NCI-H2196 treated with DMSO at 0.1 percent for 48 hours (cell line): ENCODE results near the gene TRIM47.
"Not testable (repeated sequence)": the region's sequence is repeated elsewhere in the genome, so short reads cannot be mapped to it uniquely, and the experiment has no call there.

Source experiments
- DNase-seq: peaks from one replicate; lab custom pipeline; 2025; ENCODE audit not compliant: unreplicated experiment; lab: John Stamatoyannopoulos, UW

Gene TRIM47

DNA sequence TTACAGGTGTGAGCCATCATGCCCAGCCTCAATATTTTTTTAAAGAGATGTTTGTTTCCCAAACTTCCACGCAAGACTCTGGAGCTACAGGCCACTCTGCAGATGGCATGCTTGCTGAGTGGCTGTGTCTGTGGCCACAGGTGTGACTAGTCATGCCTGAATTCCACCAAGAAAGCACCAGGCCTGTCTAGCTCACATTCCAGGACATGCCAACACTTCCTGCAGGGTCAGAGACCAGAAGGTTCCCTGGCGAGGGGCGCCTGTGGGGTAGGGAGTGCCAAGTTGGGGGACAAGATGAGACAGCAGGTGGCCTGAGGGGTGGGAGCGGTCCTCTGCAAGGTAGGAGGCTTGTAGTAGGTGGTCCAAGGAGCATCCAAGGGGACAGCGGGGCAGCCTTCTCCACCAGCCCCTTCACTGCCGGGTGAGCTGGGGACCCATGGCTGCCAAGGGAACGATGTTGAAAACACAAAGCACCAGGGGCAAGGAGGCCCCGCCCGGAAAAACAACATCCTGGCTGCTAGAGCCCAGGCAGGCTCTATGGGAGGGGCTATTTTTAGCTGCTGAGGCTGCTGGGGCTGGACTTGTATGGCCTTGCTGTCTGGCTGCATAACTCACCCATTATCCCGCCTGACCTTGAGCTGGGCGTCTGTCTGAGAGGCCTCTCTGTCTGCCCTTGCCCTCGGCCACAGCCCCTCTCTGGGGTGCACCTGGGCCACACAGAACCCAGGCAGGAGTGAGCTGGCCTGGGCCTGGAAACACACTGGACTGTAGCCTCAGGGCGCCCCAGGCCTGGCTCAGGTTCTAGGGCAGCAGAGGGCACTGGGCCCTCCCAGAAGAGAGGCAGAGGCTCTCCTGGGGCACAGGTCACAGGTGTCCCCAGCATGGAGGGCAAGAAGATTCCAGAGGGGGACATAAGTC, 5.7 kb downstream of the TRIM47 start:
- DNase-seq, result peak; percentile 69

GRCh38 chr17:75870228-75870627, 8.2 kb downstream of the TRIM47 start:
- not testable (repeated sequence) for DNase-seq

DNA sequence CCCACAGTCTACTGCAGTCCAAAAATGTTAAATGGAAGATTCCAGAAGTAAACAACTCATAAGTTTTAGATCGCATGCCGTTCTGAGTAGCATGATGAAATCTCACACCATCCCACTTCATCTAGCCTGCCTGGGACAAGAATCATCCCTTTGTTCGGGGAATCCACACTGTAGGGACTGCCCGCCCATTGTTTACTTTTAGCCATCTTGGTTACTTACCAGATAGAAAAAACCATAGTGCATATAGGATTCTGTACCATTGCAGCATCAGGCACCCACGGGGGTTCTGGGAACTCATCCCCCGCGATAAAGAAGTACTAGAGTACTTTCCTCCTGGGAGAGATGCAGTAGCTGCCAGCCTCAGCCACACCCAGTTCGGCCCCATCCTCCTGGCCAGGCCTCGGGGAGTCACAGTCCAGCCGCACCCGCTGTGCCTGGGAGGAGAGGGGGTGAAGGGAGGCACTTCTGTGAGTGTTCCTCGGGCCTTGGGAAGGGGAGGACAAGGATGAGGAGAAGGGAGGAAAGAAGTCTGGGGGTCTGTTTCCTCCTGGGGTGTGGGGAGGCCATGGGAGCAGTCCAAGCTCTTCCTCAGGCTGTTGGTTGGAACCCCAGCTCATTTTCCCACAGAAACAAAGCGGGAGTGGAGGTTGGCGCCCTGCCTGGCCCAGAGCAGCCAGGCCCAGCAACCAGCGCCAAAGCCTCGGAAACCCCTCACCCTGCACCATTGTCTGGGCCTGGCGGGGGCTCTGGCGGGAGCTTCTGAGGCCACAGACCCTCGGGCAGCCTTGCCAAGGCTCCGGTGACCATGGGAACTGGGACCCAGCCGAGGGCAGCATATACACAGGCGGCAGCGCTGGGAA, 8.9 kb downstream of the TRIM47 start:
- DNase-seq, result no peak

GRCh38 chr17:75868730-75869281, 9.6 kb downstream of the TRIM47 start:
- DNase-seq, result not testable (repeated sequence)

DNA sequence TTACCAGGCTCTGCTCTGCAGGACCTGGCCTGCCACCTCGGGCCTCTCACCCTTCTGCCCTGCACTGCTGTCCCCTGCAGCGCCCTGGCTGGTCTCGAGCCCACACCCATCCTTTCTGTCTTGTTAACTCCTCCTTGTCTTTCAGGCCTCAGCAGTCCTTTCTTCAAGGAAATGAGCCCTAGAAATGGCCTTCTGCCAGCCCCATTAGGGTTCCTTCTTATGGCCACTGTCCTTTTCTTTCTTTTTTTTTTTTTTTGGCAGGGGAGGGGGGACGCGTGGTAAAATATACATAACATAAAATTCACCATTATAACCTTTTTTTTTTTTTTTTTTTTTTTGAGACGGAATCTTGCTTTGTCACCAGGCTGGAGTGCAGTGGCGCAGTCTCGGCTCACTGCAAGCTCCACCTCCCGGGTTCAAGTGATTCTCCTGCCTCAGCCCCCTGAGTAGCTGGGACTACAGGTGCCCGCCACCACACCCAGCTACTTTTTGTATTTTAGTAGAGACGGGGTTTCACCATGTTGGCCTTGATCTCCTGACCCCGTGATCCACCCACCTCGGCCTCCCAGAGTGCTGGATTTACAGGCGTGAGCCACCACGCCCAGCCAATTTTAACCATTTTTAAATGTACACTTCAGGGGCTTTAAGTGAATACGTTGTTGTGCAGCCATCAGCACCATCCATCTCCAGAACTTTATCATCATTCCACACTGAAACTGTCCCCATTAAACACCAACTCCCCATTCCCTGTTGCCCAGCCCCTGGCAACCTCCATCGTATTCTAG, 12.8 kb downstream of the TRIM47 start:
- not testable (repeated sequence) for DNase-seq

GRCh38 chr17:75864887-75865286, 13.5 kb downstream of the TRIM47 start:
- DNase-seq, result not testable (repeated sequence)

DNA sequence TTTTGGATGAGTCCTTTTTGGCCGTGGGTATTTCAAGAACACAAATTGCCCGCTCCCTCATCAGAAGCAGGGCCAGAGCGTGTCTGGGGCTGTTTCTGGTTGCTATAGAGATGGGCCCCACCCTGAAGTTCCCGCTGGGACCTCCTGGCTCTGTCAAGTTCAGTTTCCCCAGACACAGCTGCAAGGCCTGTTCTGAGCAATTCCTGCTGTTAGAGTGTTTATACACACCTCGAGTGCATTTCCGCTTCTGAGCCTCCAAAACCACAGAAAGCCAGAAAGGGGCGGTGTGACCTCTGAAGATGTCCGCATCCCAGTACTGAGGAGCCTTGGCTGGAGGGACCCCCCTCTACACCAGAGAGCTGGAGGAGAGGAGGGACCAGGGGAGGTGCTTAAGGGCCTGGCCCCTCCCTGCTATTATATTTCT, 13.9 kb downstream of the TRIM47 start:
- no peak for DNase-seq

DNA sequence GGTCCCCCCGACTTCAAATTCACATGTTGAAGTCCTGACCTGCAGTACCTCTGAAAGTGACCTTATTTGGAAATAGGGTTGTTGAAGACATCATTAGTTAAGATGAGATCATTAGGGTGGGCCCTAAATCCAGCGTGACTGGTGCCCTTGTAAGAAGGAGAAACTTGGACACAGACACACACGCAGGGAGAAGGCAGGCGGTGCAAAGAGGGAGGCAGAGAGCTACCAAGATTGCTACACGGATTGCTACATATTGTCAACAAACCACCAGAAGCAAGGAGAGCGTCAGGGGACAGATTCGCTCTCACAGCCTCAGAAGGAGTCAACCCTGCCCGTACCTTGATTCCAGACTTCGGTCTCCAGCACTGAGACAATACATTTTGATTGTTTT, 16.5 kb downstream of the TRIM47 start:
- no peak for DNase-seq

GRCh38 chr17:75859358-75859757, 19.0 kb downstream of the TRIM47 start:
- DNase-seq, result not testable (repeated sequence)

DNA sequence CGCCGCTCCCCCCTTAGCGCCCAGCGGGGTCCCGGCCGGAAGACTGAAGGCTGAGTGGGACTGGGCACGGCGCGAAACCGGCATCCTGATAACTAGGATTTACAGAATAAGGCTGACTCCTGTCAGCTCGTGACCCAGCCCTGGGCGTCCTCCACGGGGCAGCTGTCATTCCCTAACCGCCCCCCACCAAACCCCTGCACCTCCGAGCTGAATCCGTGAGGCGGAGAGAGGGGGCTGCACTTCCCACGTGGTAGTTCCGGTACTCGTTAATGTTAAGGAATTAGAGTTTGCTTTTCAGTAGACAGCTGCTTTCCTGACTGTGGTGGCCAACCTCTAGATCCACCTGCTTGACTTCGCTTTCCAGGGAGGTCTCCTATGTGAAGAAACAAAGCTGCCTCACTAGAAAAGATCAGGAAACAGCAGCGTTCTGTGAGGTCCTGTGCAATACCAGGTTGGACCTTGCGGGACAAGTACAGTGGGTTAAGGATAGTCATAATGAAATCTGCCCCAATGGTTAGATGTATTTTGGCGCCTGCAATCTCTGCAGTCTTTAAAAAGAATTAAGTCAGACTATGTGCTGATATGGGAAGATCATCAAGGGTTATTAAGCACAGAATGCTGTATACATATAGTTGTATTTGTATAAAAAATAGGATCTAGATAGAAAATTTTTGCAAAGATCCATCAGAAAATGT, 22.2 kb downstream of the TRIM47 start:
- DNase-seq, result no peak

DNA sequence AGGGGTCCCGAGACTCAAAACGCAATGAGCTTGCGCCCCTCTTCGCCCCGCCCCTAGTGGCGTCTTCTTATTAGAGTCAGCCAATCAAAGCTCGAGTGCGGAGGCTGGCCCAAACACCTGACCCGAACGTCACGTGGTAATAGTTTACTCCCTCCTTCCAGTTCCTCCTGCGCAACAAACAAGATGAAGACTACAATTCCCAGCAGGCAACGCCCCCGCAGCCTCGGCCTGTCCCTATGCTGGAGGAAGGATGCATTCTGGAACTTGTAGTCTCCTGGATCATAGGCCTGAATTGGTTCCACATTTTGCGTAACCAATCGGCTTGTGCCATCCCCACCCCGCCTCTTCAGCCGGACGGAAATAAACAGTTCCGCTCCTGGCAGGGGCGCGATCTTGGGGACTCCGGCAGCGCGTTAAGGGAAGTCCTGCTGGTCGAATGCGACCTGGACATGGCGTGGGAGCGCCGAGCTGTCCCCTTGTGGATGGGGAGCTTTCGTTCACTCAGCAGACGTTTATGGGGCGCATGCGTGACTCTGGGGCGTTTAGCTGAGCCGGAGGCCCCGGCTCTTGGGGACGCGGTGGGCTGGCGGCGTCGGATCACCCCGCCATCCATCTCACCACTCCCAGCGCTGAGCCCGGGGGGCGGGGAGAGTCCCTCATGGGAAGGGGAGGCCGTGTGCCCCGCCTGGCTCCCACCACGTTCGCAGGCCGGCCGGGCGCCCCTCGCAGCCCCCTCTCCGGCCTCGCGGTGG, 22.9 kb downstream of the TRIM47 start, which contains the start of gene WBP2:
WBP2 (minus strand) TSS at position 26 of the 752 bp plus-strand sequence. CDS start 38 bp downstream, outside the sequence.
- peak; percentile 100 for DNase-seq

DNA sequence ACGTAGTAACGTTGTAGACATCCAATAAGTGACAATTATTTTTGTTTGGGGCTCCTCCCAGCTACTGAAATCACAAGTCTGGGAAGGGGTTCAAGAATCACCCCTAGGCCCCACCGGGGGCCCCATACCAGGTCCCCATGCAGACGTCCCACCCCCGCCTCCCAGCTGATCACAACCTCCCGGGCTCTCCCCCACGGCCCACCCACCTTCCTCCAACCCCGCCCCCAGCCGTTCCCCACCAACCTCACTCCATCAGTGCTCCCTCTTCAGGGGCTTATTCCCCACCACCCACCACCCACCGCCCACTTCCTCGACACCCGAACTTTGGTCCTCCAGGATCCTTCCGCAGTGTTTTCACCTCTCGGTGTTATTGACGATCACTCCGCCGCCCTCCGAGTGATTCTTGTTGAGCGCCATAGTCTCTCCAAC, 23.5 kb downstream of the TRIM47 start:
- DNase-seq, result no peak

GRCh38 chr17:75854101-75854748, 24.2 kb downstream of the TRIM47 start:
- no peak for DNase-seq

DNA sequence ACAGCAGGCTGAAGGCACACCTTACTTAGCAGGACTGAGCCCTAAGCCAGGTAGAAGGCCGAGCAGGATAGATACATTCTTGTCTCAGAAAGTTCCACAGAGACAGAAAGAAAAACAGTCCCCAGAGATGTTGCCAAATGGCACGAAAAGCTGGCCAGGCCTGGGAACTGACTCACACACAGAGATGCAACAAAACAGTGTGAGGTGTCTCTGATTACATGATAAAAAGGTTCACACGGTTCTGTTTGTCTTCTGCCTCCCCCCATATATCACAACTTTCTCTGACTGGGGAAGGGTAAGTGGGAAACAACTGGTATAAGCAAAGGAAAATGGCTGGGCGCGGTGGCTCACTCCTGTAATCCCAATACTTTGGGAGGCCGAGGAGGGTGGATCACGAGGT, 24.9 kb downstream of the TRIM47 start:
- no peak for DNase-seq

- DNase-seq, result not testable (repeated sequence)
Measured at GRCh38 chr17:75851693-75851991, 26.7 kb downstream of the TRIM47 start.

DNA sequence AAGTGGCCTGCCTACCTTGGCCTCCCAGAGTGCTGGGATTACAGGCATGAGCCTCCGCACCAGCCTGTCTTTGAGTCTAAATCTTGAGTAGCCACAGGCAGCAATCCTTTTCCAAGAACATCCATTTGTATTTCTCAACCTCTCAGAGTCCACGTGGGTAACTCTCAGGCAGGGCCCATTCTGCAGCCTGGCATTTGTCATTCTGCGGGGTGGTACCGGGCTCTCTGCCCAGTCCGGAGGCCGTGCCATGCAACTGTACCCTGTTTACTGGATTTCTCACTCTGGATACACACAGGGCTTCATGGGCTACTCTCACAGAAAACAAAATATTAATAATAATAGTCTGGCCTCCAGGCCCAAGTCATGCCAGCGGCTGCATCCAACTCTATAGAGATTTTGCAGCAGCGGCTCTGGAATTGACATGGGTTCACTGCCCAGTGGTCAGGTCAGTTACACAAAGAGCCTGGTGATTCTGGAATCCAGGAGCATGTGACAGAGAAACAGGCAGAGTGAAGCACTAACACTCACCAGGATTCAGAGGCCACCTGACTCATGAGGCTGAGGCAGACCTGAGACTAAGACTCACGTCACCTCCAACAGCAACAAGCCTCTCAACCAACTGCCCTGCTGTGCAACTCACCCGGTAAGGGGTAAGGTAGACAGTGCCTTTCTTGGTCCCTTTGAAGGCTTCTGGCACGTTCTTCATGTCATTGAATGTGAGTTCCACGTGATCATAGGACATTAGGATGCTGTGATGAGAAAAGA, 27.3 kb downstream of the TRIM47 start:
- DNase-seq, result no peak

GRCh38 chr17:75849724-75850123, 28.7 kb downstream of the TRIM47 start:
- DNase-seq, result no peak

DNA sequence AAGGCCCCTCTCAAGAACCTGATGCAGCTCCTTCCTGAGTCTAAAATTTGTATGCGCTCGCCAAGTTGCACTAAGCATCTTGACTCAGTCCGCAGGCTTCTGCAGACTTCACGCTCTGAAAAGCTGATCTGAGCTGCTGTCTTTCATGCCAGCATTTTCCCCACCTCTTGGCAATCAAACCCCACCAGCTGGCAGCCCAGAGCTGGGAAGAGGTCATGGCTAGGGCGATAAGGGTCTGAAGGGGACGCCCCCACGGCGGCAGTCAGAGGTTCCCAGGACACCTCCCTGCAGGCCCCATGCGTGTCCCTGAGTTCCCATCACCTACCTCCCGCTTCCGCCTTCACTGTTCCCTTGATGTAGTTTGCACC, 29.1 kb downstream of the TRIM47 start:
- no peak for DNase-seq
